ENCODE results near the gene HYAL1.

Gene HYAL1

DNA sequence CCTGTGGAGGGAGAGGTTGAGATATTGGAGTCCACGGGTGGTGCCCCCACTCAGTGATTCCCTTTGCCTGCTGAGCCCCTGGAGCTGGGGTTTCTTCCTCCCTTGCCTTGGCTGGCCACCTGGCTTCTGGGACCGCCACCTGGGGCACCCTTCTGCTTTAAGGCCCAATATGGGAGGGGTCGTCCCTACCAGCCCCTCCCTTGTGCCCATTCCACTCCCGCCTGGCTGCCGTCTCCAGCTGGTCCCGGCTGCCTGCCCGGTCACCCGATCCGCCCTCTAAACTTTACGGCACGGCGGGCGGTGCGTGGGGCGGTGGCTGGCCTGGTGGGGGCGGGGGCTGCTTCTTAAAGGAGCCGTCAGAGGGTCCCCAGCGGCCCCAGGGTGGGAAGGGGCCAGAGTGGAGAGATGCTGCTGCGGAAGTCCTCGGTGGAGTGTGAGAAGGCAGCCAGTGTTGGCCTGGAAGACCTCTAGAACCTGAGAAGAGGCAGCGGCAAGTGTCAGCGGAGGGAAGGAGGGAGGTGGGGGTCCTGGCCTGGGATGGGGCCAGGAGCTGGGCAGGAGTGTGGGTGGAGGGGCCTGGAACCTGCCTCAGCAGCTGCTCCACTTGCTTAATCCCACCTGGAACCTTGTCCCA is 36.0 kb downstream of the HYAL1 start:
- H3K4me3 ChIP-seq (ENCODE audit: control insufficient read depth, low read depth, low read length), result peak overlapping the region; percentile 37
- TF ChIP-seq, protein P1, sequence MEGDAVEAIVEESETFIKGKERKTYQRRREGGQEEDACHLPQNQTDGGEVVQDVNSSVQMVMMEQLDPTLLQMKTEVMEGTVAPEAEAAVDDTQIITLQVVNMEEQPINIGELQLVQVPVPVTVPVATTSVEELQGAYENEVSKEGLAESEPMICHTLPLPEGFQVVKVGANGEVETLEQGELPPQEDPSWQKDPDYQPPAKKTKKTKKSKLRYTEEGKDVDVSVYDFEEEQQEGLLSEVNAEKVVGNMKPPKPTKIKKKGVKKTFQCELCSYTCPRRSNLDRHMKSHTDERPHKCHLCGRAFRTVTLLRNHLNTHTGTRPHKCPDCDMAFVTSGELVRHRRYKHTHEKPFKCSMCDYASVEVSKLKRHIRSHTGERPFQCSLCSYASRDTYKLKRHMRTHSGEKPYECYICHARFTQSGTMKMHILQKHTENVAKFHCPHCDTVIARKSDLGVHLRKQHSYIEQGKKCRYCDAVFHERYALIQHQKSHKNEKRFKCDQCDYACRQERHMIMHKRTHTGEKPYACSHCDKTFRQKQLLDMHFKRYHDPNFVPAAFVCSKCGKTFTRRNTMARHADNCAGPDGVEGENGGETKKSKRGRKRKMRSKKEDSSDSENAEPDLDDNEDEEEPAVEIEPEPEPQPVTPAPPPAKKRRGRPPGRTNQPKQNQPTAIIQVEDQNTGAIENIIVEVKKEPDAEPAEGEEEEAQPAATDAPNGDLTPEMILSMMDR (conservative IDR thresholded peaks at IDR 0.05; ENCODE audit: control insufficient read depth, insufficient read depth, low read depth, low read length), result no peak

DNA sequence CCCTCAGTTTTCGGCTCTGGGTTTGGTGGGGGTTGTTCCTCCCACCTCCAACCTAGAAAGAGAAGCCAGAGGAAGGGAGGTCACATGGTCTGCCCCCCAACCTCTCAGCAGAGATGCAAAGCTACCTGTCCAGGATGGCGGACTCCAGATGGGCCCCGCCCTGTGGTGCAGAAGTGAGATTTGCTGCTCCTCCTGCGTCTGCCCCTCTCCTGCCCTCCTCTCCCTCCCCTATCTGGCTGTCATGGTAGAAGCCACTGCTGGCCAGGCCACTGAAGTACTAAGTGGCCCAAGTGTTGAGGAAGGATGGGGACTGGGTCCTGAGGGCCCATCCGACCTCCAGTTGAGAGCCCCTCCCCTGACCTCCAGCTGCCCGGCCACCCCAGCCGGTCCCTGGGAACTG is 36.5 kb downstream of the HYAL1 start:
- no peak for DNase-seq (ENCODE audit: low read depth)
- peak overlapping the region; percentile 37 for H3K4me3 ChIP-seq (ENCODE audit: control insufficient read depth, low read depth, low read length)
- TF ChIP-seq, protein P1 (conservative IDR thresholded peaks at IDR 0.05; ENCODE audit: control insufficient read depth, insufficient read depth, low read depth, low read length), result no peak

More for the DNA sequence above, 36.0 kb downstream of the HYAL1 start:
- DNase-seq (ENCODE audit: low read depth), result no peak

DNA sequence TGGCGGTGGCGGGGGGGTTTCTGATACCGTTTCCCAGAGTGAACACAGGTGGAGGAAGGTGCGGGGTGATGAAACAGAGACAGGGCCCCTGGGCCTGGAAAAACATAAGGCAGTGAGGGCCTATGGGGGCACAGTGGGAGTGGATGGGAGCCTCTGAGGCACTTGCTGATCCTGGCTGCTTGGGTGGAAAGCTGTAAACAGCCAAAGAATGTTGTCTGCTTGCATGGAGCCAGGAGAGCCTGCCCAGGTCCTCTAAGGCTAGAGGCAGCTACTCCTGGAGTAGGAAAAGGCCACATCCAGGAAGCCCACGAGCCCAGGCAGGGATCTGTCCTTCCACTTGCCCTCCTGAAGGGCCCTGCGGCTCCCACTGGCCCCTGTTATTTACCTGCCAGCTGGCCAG is 37.4 kb downstream of the HYAL1 start:
- no peak overlapping the region for H3K4me3 ChIP-seq (ENCODE audit: control insufficient read depth, low read depth, low read length)
- TF ChIP-seq, protein P1 (conservative IDR thresholded peaks at IDR 0.05; ENCODE audit: control insufficient read depth, insufficient read depth, low read depth, low read length), result no peak
- DNase-seq (ENCODE audit: low read depth), result no peak

DNA sequence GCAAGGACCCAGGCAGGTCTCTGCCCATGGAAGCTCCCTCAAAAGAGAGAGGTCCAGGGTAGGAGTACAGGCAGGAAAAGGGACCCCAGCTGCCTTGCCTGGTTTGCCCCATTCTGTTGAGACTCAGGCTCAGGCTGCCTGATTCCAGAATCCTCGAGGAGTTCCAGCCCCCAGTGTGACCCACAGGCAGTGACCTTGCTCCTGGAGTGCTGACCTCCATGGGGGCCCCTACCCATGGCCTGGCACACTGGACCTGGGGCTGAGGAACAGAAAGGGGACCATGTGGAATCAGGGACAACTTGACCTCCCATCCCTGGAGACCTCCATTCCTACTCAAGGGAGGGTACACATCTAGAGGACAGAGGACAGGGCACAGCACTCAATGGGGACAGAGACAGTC is 37.8 kb downstream of the HYAL1 start:
- TF ChIP-seq, protein P1 (conservative IDR thresholded peaks at IDR 0.05; ENCODE audit: control insufficient read depth, insufficient read depth, low read depth, low read length), result no peak
- DNase-seq (ENCODE audit: low read depth), result no peak
- H3K4me3 ChIP-seq (ENCODE audit: control insufficient read depth, low read depth, low read length), result no peak overlapping the region

DNA sequence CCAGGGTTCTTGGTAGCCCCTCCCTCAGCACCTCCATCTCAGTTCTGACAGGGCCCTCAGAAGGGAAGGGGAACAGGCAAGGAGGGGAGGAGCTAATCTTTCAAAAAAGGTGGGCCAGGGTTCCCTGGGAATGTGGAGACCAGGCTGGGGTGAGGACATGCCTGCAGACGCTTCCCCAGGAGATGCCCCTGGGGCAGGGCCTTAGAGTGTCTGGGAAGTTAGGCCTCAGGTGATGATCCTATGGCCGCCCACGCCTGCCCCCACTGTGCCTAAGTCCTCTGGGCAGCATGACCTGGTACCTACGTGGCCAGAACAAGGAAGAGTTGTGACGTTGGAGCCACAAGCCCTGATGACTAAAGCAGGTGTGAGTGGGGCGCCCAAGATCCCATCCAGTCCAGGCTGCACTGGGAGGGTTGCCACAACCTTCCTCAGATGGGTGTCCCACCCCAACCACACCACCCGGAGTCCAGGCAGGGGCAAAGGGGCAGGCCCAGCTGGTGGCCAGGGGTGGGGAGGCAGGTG is 38.3 kb downstream of the HYAL1 start:
- no peak for DNase-seq (ENCODE audit: low read depth)
- no peak overlapping the region for H3K4me3 ChIP-seq (ENCODE audit: control insufficient read depth, low read depth, low read length)
- TF ChIP-seq, protein P1 (conservative IDR thresholded peaks at IDR 0.05; ENCODE audit: control insufficient read depth, insufficient read depth, low read depth, low read length), result no peak

DNA sequence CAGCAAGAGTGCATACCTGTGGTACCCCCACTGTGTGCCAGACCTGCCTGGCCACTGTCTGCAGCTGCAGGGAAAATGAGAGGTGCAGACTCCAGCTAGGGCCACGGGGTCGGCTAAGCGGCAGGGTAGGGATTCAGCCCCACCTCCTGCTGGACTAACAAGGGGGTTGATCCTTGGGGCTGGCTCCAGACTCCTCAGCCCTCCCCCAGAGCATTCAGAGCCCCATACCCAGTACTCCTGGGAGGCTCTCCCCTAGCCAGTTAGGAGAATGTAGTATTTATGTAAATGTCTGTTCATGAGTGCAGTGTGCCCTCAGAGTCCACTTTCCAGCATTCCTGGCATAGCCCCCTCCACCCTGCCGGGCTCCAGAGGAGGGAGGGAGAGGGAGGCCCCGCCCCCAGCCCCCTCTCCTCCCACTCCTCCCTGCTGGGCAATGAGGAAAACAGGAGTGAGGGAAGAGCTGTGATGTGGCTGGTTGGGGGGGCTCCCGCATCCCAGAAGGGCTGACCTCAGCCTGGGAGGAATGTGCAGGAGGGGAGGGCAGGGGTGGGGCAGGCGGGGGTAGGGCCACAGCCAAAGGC is 38.9 kb downstream of the HYAL1 start:
- DNase-seq (ENCODE audit: low read depth), result peak; percentile 77
- H3K4me3 ChIP-seq (ENCODE audit: control insufficient read depth, low read depth, low read length), result no peak overlapping the region
- TF ChIP-seq, protein P1 (conservative IDR thresholded peaks at IDR 0.05; ENCODE audit: control insufficient read depth, insufficient read depth, low read depth, low read length), result no peak

Measured in fibroblast of mammary gland (primary cell).